Muscle of arm (tissue), 12 donors: ENCODE results near the gene WASHC2A. TPM values are rescaled to one million over a fixed set of nuclear protein-coding genes. Genes with fewer than 3 reads are reported as not detected.
"Not testable (repeated sequence)": the region's sequence is repeated elsewhere in the genome, so short reads cannot be mapped to it uniquely, and the experiment has no call there.

Experiments used
- DNase-seq: peaks from one replicate; pipeline ENCODE4 v3.0.0-alpha.2; 2013
- polyA plus RNA-seq, 12 donors: library from polyadenylated mRNA; unstranded; fragments of 120-200 nt; gene quantifications; one replicate each; pipeline ENCODE4 v1.2.1, GENCODE V29; 2013; ENCODE audit not compliant: insufficient read length in 12 of 12

Gene WASHC2A
- polyA plus RNA-seq, 12 donors: 21.3 to 55.9 (median 32.3) TPM; not detected in 1

- DNase-seq: not testable (repeated sequence)
Measured at GRCh38 chr10:50145575-50145974, 77.8 kb downstream of the WASHC2A start.

DNA sequence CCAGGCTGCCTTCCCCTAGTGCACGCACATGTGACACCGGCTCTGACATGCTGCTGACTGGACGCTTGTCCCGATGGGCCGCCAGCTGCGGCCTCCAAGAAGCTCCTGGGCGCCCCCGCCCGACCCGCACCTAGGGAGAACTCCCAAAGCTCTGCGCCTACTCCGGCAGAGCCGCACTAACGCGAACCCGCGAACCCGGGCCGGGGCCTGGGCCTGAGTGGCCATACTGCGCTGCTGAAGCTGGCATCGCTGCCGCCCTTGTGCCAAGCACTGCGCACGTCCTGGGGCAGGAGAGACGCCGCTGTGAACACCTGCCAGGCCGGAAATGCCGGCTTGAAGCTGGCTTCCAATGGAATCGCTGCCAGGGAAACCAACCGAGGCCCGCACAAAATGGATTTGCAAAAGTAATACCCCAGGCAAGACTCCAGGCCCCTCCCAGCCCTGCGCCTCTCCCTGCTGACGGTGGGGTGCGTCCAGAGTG is 85.1 kb downstream of the WASHC2A start:
- no peak for DNase-seq

GRCh38 chr10:50157868-50158267 is 90.1 kb downstream of the WASHC2A start:
- DNase-seq: not testable (repeated sequence)

- not testable (repeated sequence) for DNase-seq
Measured at GRCh38 chr10:50159856-50160255, 92.1 kb downstream of the WASHC2A start.

DNA sequence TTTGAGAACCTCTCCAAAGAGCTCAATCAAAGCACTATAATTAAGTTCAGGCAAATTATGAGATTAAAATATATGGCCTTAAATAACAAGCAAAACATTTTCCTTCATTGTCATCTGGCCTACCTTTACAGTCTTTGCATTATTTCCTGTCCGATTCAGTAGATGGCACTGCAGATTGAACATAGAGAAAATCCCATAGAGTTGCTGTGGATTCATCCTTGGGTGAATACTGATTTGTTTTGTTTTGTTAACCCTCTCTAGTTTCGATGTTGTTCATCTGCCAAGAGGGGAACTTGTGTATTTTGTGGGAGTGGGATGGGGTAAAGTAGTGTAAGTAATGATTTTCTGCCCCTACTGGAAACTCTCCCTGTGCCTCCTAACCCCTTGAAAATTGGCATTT is 97.3 kb downstream of the WASHC2A start:
- DNase-seq: not testable (repeated sequence)

DNA sequence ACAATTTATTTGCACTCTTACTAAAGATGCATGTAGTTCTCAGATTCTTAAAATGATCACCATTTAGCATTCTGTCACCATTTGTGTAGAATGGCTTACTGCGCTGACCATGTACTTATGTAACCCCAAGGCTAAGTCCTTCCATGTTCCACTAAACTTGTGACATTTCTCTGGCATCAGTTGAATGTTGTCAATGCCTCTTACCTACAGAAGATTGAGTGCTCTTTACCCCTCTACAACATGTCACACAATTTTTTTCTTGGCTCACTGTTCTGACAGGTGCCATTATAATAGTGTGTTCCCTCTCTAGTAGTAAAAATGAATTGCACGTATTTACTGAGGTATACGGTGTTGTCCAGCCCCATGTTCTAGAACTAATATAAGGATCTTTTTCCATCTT is 100.1 kb downstream of the WASHC2A start:
- not testable (repeated sequence) for DNase-seq

DNA sequence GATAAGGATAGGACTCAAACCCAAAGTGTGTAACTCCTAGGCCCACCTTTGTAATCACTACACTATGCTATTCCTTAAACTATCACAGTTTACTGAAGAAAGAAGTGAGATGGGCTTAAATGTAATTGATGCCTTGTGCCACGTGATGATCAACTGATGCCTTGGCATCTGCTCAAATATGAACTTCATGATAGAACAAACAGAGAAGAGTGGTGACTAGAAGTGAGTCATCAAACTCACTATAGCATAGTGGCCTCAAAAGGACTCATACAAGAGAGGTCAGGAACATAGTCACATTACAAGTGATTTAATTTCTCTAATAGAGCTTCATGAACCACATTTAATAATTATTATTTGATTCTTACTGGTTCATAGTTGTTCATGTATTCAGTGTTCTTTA is 101.8 kb downstream of the WASHC2A start:
- not testable (repeated sequence) for DNase-seq

DNA sequence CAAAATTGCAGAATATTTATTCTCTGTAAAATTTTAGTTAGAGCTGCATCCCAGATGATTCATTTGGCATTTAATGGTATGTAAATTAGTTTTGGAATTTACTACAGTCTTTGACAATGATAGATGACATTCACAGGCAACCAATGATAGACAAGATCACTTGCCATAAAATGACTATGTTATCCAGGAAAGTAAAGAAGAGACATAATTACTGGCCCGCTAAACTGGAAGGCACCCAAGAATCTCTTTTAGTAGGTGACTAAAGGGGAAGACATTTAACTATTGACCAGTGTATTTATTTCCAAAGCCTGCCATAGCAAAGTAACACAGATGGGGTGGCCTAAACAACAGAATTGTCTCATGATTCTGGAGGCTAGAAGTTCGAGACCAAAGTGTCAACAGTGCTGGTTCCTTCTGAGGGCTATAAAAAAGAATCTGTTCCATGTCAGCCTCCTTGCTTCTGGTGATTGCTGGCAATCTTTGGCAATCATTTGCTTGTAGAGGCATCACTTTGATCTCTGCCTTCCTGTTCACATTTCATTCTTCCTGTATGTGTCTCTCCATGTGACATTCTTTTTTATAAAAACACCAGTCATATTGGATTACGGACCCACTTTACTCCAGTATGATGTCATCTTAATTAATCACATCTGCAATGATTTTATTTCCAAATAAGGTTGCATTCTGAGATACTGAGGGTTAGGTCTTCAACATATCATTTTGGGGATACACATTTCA is 107.2 kb downstream of the WASHC2A start:
- not testable (repeated sequence) for DNase-seq

Other genes starting within 250 kb of the WASHC2A start
- 10 to 100 TPM in 11 of 12 donors, not detected in 1; 17.7 to 25.2 (median 20.6) TPM for gene PARG, start 125.9 kb upstream of the WASHC2A start, polyA plus RNA-seq
- 10 to 100 TPM in 11 of 12 donors, not detected in 1; 11.3 to 27.8 (median 15.0) TPM for gene TIMM23B, start 125.9 kb upstream of the WASHC2A start, polyA plus RNA-seq
- 10 to 100 TPM in 8 of 12 donors, 1 to 10 TPM in 3, not detected in 1; 7.0 to 24.6 (median 14.0) TPM for gene AGAP6, start 79.5 kb upstream of the WASHC2A start, polyA plus RNA-seq
- gene ASAH2, start 183.6 kb downstream of the WASHC2A start, polyA plus RNA-seq: 1 to 10 TPM in 5 of 12 donors, under 1 TPM in 5, not detected in 2; 0.31 to 3.6 (median 1.0) TPM